Activated CD4-positive, alpha-beta T cell treated with anti-CD3 and anti-CD28 coated beads, Interleukin-2, amount 50 U/mL, for 24 hours (primary cell): Measurements from ENCODE around the gene SPTB.
"Not testable (repeated sequence)": the region's sequence is repeated elsewhere in the genome, so short reads cannot be mapped to it uniquely, and the experiment has no call there.

Experiments used
- DNase-seq, 2 donors: peaks; one replicate each; pipeline ENCODE4 v3.0.0-alpha.2; 2020; ENCODE audit warnings: low read depth in 1 of 2, low spot score in 1 of 2

The SPTB gene

DNA sequence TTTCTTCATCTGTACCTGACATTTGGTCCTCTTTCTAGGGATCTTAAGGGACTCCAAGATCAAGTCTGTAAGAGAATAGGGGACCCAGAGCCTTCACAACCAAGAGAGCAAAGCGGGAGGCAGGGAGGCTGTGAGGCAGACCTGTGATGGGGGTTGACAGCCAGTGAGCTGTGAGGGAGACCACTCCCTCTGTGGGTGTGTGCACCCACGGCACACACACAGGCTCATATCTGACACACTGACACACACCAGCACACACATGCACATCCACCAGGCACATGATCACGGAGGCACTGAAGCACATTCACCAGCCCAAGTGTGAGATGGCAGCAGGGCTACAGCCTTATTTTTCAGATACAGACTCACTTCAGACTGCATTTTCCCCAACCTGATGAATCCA is 55.2 kb downstream of the SPTB start:
- DNase-seq, result no peak

DNA sequence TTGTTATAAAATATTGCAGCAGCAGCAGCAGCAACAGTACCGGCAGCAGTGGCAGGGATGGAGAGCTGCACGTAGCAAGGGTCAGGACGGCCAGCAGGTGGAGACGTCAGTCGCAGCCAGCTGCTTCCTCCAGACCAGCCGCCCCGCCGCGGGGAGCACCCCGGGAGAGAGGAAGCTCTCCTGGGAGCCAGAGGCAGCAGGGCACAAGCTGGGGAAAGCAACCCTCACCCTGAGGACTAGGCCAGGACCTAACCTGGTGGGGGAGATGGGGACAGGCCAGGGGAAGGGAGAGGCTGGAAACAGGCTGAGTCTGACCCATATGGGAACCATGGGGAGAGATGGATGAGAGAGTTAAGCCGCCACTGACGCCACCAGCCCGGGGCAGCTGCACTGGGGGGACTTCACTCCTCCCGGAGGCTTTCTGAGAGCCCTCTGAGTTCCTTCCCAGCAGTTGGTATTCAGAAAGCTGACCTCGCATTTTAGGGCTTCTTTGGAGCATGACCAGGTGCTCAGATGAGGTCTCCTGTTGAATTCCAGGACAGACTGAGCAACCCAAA is 56.3 kb downstream of the SPTB start:
- peak; percentile 41 to 44 for DNase-seq

DNA sequence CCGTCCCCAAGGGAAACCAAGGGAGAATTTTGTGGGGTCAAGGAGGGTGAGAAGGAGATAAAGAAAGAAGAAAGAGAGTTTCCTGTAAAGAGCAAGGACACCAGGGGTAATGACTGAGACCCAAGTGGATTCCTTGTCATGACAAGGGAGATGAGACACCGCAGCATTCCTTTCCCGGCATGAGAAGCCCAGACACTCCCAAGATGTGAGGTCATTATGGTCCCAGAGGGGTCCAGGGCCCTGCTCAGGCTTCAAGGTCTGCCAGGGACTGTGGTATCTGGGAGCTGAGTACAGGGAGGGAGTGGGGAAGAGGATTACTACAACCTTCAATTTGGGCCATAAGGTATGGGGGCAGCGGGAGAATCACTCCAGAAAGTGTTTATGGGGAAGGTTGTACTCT is 58.1 kb downstream of the SPTB start:
- no peak for DNase-seq

DNA sequence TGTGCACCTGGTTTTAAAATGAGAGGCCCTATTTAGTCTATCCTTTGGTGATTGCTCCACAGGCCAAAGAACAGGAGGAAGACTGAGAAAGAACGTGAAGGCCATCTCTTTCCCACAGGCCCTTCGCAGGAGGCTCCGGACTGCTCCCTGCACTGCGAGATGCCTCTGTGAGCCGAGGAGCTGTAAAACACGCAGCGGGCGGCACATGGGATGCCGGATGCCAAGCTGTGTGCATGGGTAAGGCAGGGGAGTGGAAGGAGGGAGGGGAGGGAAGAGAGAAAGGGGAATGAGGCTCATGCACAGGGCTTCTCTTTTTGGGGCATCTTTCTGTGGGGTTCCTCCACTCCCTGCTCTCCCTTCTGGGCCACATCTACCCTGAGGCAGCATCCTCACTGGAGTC is 61.6 kb downstream of the SPTB start:
- no peak for DNase-seq

GRCh38 chr14:64817631-64818030 is 62.1 kb downstream of the SPTB start:
- DNase-seq, result no peak

GRCh38 chr14:64816221-64816783 is 63.4 kb downstream of the SPTB start:
- DNase-seq, result no peak

- no peak for DNase-seq
Observed at GRCh38 chr14:64815257-64815656, 64.5 kb downstream of the SPTB start.

GRCh38 chr14:64812412-64812811 is 67.3 kb downstream of the SPTB start:
- DNase-seq, result no peak

- no peak for DNase-seq
Observed at GRCh38 chr14:64811676-64812075, 68.0 kb downstream of the SPTB start.

GRCh38 chr14:64808449-64808848 is 71.3 kb downstream of the SPTB start:
- DNase-seq, result no peak

DNA sequence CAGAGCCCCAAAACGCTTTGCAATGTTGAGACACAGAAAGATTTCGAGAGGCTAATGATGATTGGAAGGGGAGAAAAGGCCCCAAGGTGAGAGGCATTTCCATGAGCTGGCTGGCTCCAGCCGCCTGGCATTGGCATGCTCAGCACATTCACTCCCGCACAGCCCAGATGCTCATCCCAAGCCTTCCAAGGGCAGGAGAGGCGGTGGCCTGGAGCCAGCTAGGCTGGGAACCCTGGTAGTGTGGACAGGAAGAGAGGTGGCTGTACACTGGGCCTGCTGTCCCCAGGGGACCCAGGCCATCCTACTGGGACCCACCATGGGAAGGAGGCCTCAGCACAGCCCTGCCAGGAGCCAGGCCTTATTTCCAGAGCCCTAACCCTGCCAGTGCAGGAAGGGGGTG is 72.2 kb downstream of the SPTB start:
- DNase-seq, result no peak

GRCh38 chr14:64806862-64807495 is 72.7 kb downstream of the SPTB start:
- DNase-seq, result no peak

GRCh38 chr14:64806202-64806861 is 73.4 kb downstream of the SPTB start:
- DNase-seq, result no peak

- not testable (repeated sequence) for DNase-seq
Observed at GRCh38 chr14:64805646-64806045, 74.1 kb downstream of the SPTB start.

GRCh38 chr14:64804754-64805260 is 74.9 kb downstream of the SPTB start:
- DNase-seq, result no peak

- DNase-seq, result no peak
Observed at GRCh38 chr14:64801800-64802199, 77.9 kb downstream of the SPTB start.

DNA sequence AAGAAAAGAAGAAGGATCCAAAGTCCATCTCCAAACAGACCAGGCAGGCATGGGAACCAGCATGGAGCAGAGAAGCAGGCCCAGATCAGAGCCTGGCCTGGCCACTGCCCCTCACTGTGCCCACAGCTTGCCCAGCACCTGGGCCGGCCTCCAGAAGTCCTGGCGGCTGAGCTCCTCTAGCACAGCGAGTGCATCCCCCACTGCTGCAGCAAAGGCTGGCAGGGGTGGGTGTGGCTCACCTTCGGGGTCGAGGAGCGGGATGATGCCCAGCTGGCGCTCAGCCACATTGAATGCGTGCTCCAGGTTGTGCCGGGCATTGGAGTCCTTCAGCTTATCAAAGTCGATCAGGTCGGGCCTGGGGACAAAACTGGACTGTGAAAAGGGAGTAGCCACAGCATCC is 78.7 kb downstream of the SPTB start:
- no peak for DNase-seq

GRCh38 chr14:64800000-64800399 is 79.7 kb downstream of the SPTB start:
- no peak for DNase-seq

DNA sequence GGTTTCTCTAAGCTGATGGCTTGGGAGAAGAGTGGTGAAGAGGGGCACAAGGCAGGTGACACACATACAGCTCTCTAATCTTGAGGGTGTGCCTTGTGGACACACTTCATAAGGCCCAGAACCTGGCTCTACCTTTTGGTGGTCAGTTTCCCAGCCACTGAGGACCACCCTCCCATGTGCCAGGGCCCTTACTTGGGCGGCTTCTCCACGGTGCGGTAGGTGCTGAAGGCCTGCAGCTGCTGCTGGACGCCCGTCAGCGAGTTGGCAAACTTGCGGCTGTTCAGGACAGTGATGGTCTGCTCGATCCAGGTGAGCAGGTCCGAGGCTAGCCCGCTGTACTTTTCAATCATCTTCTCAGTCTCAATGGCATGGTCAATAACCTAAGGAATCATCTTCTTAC is 80.2 kb downstream of the SPTB start:
- DNase-seq, result no peak

GRCh38 chr14:64796369-64796768 is 83.3 kb downstream of the SPTB start:
- no peak for DNase-seq

- no peak for DNase-seq
Observed at GRCh38 chr14:64795921-64796320, 83.8 kb downstream of the SPTB start.

- DNase-seq, result no peak
Observed at GRCh38 chr14:64795211-64795610, 84.5 kb downstream of the SPTB start.
